ENCODE results near the gene NCOR2.
A peak's percentile ranks its signal among the peaks of the same experiment; 100 is the strongest.

NCOR2 gene

GRCh38 chr12:124527861-124528561 lies 39.4 kb downstream of the NCOR2 start:
- Histone ChIP-seq H3K4me3 (ENCODE audit: low read depth in 1 of 5, low read length in 5 of 5) (no peak overlapping the region), H3K9ac (ENCODE audit: low read length in 5 of 5) (peak overlapping the region in 3 of 5 donors; percentile 4 to 26 (median 13)), H3K4me1 (ENCODE audit: control insufficient read depth in 5 of 5, insufficient read depth in 5 of 5, low read length in 5 of 5) (peaks cover 7 to 32% (median 22%) of the 10 kb centered on the region in 5 donors), H3K27ac (ENCODE audit: low read depth, low read length) (peak overlapping the region; percentile 49), H3K9me3 (ENCODE audit: control insufficient read depth in 5 of 5, low read length in 5 of 5) (no peaks in the 10 kb centered on the region), H3K27me3 (ENCODE audit: control insufficient read depth in 5 of 5, insufficient read depth in 4 of 5, low read length in 5 of 5) (no peaks in the 10 kb centered on the region), H3K36me3 (ENCODE audit: control insufficient read depth in 5 of 5, insufficient read depth in 5 of 5, low read length in 5 of 5) (peaks cover 0 to 8% (median 0%) of the 10 kb centered on the region in 5 donors)

GRCh38 chr12:124525927-124526692 lies 41.3 kb downstream of the NCOR2 start:
- Histone ChIP-seq H3K9me3 (ENCODE audit: control insufficient read depth in 5 of 5, low read length in 5 of 5) (no peaks in the 10 kb centered on the region), H3K27ac (ENCODE audit: low read depth, low read length) (no peak overlapping the region), H3K36me3 (ENCODE audit: control insufficient read depth in 5 of 5, insufficient read depth in 5 of 5, low read length in 5 of 5) (peaks cover 0 to 15% (median 3%) of the 10 kb centered on the region in 5 donors), H3K9ac (ENCODE audit: low read length in 5 of 5) (no peak overlapping the region), H3K4me3 (ENCODE audit: low read depth in 1 of 5, low read length in 5 of 5) (no peak overlapping the region), H3K4me1 (ENCODE audit: control insufficient read depth in 5 of 5, insufficient read depth in 5 of 5, low read length in 5 of 5) (peaks cover 7 to 37% (median 28%) of the 10 kb centered on the region in 5 donors), H3K27me3 (ENCODE audit: control insufficient read depth in 5 of 5, insufficient read depth in 4 of 5, low read length in 5 of 5) (no peaks in the 10 kb centered on the region)

DNA sequence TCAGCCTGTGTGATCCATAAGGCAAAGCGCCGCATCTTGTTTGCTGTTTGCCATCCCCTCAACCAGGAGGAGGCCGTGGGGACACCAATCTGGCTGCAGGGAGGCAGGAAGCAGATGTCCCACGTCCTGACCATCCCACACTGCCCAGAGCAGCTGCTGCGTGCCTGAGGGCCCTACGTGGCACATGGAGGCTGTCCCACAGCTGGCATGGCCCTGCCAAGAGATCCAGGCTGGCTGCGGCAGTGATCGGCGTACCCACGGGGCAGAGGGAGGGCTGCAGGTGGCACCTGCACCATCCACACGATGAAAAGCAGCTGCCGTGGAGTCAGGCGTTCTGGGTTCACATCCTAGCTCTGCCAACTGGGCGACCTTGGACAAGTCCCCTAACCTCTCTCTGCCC lies 42.0 kb downstream of the NCOR2 start:
- no peak overlapping the region for H3K4me3 ChIP-seq (ENCODE audit: low read depth in 1 of 5, low read length in 5 of 5)
- H3K27me3 ChIP-seq (ENCODE audit: control insufficient read depth in 5 of 5, insufficient read depth in 4 of 5, low read length in 5 of 5): no peaks in the 10 kb centered on the region
- peaks cover 7 to 44% (median 35%) of the 10 kb centered on the region in 5 donors for H3K4me1 ChIP-seq (ENCODE audit: control insufficient read depth in 5 of 5, insufficient read depth in 5 of 5, low read length in 5 of 5)
- H3K27ac ChIP-seq (ENCODE audit: low read depth, low read length): no peak overlapping the region
- peaks cover 0 to 15% (median 3%) of the 10 kb centered on the region in 5 donors for H3K36me3 ChIP-seq (ENCODE audit: control insufficient read depth in 5 of 5, insufficient read depth in 5 of 5, low read length in 5 of 5)
- H3K9ac ChIP-seq (ENCODE audit: low read length in 5 of 5): no peak overlapping the region
- H3K9me3 ChIP-seq (ENCODE audit: control insufficient read depth in 5 of 5, low read length in 5 of 5): no peaks in the 10 kb centered on the region

DNA sequence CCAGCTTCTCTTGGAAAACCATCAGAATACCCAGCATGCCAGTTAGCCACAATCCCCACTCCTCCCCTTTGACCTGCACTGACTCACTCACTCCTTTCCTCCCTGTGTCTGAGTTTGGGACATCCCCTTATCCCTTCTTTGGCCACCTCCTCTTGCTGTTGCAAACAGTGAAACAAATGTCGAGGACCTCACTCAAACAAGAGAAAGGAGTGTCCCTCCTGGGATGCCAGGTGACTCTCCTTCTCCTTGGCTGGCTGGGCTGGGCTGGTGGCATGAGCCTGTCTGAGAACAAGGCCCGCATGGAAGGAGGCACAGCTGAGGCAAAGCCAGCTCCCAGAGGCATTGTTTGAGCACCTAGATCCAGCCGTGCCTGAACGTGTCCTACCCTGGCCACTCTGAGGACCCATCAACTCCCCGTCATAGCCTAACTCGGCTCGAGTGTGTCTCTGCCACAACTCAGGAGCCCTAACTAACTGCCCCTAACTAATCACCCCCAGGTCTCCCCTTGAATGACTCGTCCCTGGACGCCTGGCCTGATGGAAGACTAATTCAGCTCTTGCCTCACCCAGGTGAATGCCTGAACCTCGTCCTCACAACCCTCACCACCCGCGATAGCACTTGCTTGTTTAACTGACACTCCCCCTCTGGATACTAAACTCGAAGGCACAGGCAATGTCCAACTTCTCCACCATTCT lies 43.0 kb downstream of the NCOR2 start:
- Histone ChIP-seq H3K9ac (ENCODE audit: low read length in 5 of 5) (no peak overlapping the region), H3K9me3 (ENCODE audit: control insufficient read depth in 5 of 5, low read length in 5 of 5) (no peaks in the 10 kb centered on the region), H3K27ac (ENCODE audit: low read depth, low read length) (peak overlapping the region; percentile 10), H3K36me3 (ENCODE audit: control insufficient read depth in 5 of 5, insufficient read depth in 5 of 5, low read length in 5 of 5) (peaks cover 0 to 15% (median 3%) of the 10 kb centered on the region in 5 donors), H3K27me3 (ENCODE audit: control insufficient read depth in 5 of 5, insufficient read depth in 4 of 5, low read length in 5 of 5) (no peaks in the 10 kb centered on the region), H3K4me1 (ENCODE audit: control insufficient read depth in 5 of 5, insufficient read depth in 5 of 5, low read length in 5 of 5) (peaks cover 7 to 55% (median 46%) of the 10 kb centered on the region in 5 donors), H3K4me3 (ENCODE audit: low read depth in 1 of 5, low read length in 5 of 5) (no peak overlapping the region)

- no peaks in the 10 kb centered on the region for H3K27me3 ChIP-seq (ENCODE audit: control insufficient read depth in 5 of 5, insufficient read depth in 4 of 5, low read length in 5 of 5)
- H3K9me3 ChIP-seq (ENCODE audit: control insufficient read depth in 5 of 5, low read length in 5 of 5): no peaks in the 10 kb centered on the region
- peaks cover 5 to 58% (median 51%) of the 10 kb centered on the region in 5 donors for H3K4me1 ChIP-seq (ENCODE audit: control insufficient read depth in 5 of 5, insufficient read depth in 5 of 5, low read length in 5 of 5)
- H3K36me3 ChIP-seq (ENCODE audit: control insufficient read depth in 5 of 5, insufficient read depth in 5 of 5, low read length in 5 of 5): peaks cover 0 to 15% (median 3%) of the 10 kb centered on the region in 5 donors
- H3K9ac ChIP-seq (ENCODE audit: low read length in 5 of 5): no peak overlapping the region
- H3K4me3 ChIP-seq (ENCODE audit: low read depth in 1 of 5, low read length in 5 of 5): no peak overlapping the region
- H3K27ac ChIP-seq (ENCODE audit: low read depth, low read length): no peak overlapping the region
Observed at GRCh38 chr12:124523071-124523470, 44.3 kb downstream of the NCOR2 start.

DNA sequence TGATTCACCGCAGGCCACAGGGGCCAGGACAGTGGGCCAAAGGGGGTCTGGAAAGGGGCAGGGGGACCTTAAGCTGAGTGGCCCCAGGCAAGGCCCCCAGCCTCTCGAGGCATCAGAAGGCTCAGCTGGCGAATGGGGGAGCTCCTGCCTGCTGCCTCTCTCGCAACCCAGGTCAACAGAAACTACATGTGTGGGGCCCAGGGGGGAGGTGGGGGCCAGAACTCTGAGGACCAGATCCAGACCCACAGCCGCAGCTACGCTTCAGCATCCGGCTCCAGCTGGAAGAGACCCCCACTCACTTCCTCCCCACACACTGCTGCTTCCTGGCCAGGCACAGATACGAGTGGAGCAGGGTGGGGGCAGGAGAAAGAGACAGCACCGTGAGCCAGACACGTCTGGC lies 46.5 kb downstream of the NCOR2 start:
- H3K4me3 ChIP-seq (ENCODE audit: low read depth in 1 of 5, low read length in 5 of 5): no peak overlapping the region
- H3K9me3 ChIP-seq (ENCODE audit: control insufficient read depth in 5 of 5, low read length in 5 of 5): no peaks in the 10 kb centered on the region
- H3K4me1 ChIP-seq (ENCODE audit: control insufficient read depth in 5 of 5, insufficient read depth in 5 of 5, low read length in 5 of 5): peaks cover 9 to 74% (median 65%) of the 10 kb centered on the region in 5 donors
- peaks cover 0 to 12% (median 3%) of the 10 kb centered on the region in 5 donors for H3K36me3 ChIP-seq (ENCODE audit: control insufficient read depth in 5 of 5, insufficient read depth in 5 of 5, low read length in 5 of 5)
- no peaks in the 10 kb centered on the region for H3K27me3 ChIP-seq (ENCODE audit: control insufficient read depth in 5 of 5, insufficient read depth in 4 of 5, low read length in 5 of 5)
- H3K27ac ChIP-seq (ENCODE audit: low read depth, low read length): no peak overlapping the region
- no peak overlapping the region for H3K9ac ChIP-seq (ENCODE audit: low read length in 5 of 5)

DNA sequence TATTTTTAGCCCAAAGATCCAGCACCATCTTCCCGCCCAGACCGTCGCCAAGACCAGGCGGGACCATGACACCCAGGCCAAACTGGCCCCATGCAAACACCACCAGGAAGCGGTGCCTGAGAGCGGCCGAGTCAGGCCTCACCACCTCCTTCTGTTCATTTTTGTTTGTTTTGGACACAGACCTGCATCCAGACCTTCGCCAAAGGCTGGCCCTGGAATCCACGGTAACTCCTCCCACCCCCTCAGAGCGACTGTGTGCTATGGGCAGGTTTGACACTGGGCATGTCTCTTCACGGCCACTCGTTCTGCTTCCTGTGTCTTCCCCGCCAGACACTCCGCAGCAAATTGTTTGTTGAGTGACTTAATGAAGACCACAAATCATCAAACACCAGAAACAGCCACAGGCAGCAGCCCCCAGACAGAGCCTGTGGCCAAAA lies 47.1 kb downstream of the NCOR2 start:
- Histone ChIP-seq H3K9ac (ENCODE audit: low read length in 5 of 5) (no peak overlapping the region), H3K4me1 (ENCODE audit: control insufficient read depth in 5 of 5, insufficient read depth in 5 of 5, low read length in 5 of 5) (peaks cover 9 to 81% (median 72%) of the 10 kb centered on the region in 5 donors)

DNA sequence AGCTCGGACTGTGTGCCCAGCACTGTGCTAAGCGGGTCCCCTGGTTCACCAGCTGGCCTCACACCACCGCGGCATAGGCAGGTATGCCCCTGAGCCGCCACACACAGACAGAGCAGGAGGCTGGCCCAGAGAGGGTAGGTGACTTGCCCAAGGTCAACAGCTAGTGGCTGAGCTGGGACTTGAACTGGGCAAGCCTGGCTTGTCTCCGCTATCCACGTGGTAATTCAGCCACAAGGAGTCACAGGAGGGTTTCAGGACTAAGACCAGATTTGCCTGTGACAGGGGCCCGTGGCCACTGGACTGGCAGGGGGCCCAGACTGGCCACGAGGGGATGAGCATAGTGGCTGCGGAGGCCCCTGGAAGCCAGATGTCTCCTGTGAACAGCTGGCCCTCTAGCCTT lies 47.7 kb downstream of the NCOR2 start:
- no peaks in the 10 kb centered on the region for H3K27me3 ChIP-seq (ENCODE audit: control insufficient read depth in 5 of 5, insufficient read depth in 4 of 5, low read length in 5 of 5)
- H3K4me1 ChIP-seq (ENCODE audit: control insufficient read depth in 5 of 5, insufficient read depth in 5 of 5, low read length in 5 of 5): peaks cover 9 to 83% (median 72%) of the 10 kb centered on the region in 5 donors
- peak overlapping the region in 1 of 5 donors; percentile 34 for H3K9ac ChIP-seq (ENCODE audit: low read length in 5 of 5)

More for the DNA sequence above, 47.1 kb downstream of the NCOR2 start:
- Histone ChIP-seq H3K9me3 (ENCODE audit: control insufficient read depth in 5 of 5, low read length in 5 of 5) (no peaks in the 10 kb centered on the region), H3K4me3 (ENCODE audit: low read depth in 1 of 5, low read length in 5 of 5) (no peak overlapping the region), H3K36me3 (ENCODE audit: control insufficient read depth in 5 of 5, insufficient read depth in 5 of 5, low read length in 5 of 5) (peaks cover 0 to 13% (median 4%) of the 10 kb centered on the region in 5 donors), H3K27ac (ENCODE audit: low read depth, low read length) (peak overlapping the region; percentile 98), H3K27me3 (ENCODE audit: control insufficient read depth in 5 of 5, insufficient read depth in 4 of 5, low read length in 5 of 5) (no peaks in the 10 kb centered on the region)

GRCh38 chr12:124518051-124518932 lies 49.1 kb downstream of the NCOR2 start:
- peaks cover 11 to 78% (median 67%) of the 10 kb centered on the region in 5 donors for H3K4me1 ChIP-seq (ENCODE audit: control insufficient read depth in 5 of 5, insufficient read depth in 5 of 5, low read length in 5 of 5)
- H3K9me3 ChIP-seq (ENCODE audit: control insufficient read depth in 5 of 5, low read length in 5 of 5): no peaks in the 10 kb centered on the region
- peak overlapping the region; percentile 38 to 80 (median 78) for H3K9ac ChIP-seq (ENCODE audit: low read length in 5 of 5)
- H3K36me3 ChIP-seq (ENCODE audit: control insufficient read depth in 5 of 5, insufficient read depth in 5 of 5, low read length in 5 of 5): peaks cover 0 to 15% (median 5%) of the 10 kb centered on the region in 5 donors
- peak overlapping the region in 4 of 5 donors; percentile 53 to 66 (median 62) for H3K4me3 ChIP-seq (ENCODE audit: low read depth in 1 of 5, low read length in 5 of 5)
- peak overlapping the region; percentile 98 for H3K27ac ChIP-seq (ENCODE audit: low read depth, low read length)
- H3K27me3 ChIP-seq (ENCODE audit: control insufficient read depth in 5 of 5, insufficient read depth in 4 of 5, low read length in 5 of 5): no peaks in the 10 kb centered on the region

More for the DNA sequence above, 47.7 kb downstream of the NCOR2 start:
- H3K4me3 ChIP-seq (ENCODE audit: low read depth in 1 of 5, low read length in 5 of 5): no peak overlapping the region
- peaks cover 0 to 15% (median 5%) of the 10 kb centered on the region in 5 donors for H3K36me3 ChIP-seq (ENCODE audit: control insufficient read depth in 5 of 5, insufficient read depth in 5 of 5, low read length in 5 of 5)
- H3K27ac ChIP-seq (ENCODE audit: low read depth, low read length): peak overlapping the region; percentile 98
- H3K9me3 ChIP-seq (ENCODE audit: control insufficient read depth in 5 of 5, low read length in 5 of 5): no peaks in the 10 kb centered on the region
